GM19463 (cell line): Measurements from ENCODE around the gene S100A1.

Source experiments
- ATAC-seq: cut with Tn5 transposase; IDR thresholded peaks from one replicate; pipeline ENCODE4 v1.9.1; 2021; ENCODE audit warnings: mild to moderate bottlenecking, moderate library complexity; ENCODE audit not compliant: unreplicated experiment

The S100A1 gene

DNA sequence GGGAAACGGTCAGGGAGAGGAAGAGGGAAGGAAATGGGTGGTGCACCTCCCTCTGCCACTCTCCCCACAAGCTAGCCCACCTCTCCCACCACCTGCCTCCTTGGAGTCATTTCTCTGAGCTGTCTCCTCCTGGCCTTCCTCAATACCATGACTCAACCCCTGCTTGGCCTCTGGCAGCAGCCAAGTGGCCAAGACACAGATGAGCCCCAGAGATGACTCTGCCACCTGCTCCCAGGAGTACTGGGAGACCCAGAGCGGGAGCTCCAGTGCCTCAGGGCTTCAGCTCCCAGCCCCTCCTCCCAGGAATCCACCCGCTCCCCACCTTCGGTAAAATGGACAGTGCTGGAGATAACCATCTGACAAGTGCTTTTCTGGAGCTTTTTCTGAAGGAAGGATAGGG, 17.9 kb upstream of the S100A1 start:
- no peak for ATAC-seq

DNA sequence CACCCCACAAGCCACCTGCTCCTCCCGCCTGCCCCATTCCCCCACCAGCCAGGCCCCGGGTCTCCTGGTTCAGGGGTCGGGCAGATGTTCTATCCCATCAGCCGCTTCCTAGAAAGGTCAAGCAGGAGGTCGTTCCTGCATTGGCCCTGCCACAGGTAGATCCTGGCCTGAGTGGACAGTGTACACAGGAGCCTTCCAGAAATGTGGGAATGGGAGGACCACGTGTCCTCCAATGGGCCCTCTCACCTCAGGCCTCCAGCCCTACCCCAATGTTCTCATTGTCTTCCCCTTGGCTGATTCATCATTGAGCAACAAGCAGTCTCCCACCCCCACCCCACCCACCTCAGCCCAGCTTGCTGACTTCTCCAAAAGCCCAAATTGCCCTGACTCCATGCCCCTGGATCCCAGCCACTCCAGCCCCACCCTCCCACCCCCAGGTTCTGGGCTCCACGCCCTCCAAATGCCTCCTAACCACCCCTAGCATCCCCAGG, 17.4 kb upstream of the S100A1 start:
- ATAC-seq: no peak

DNA sequence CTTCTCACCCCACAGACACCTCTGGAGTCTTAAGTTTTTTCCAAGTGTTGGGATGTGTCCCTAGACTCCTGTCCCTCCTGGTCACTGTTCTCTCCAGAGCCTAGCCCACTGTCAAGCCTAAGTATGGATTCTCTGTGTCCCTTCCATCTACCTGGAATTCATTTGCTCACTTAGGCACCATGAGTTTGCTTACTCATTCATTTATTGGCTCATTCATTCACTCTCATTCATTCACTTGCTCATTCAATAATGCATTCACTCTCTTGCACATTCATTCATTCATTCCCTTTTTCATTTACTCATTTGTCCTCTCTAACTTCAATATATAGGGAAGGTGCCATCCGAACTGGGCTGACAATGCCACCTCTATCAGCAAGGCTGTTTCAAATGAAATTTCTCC, 16.9 kb upstream of the S100A1 start:
- ATAC-seq: no peak

DNA sequence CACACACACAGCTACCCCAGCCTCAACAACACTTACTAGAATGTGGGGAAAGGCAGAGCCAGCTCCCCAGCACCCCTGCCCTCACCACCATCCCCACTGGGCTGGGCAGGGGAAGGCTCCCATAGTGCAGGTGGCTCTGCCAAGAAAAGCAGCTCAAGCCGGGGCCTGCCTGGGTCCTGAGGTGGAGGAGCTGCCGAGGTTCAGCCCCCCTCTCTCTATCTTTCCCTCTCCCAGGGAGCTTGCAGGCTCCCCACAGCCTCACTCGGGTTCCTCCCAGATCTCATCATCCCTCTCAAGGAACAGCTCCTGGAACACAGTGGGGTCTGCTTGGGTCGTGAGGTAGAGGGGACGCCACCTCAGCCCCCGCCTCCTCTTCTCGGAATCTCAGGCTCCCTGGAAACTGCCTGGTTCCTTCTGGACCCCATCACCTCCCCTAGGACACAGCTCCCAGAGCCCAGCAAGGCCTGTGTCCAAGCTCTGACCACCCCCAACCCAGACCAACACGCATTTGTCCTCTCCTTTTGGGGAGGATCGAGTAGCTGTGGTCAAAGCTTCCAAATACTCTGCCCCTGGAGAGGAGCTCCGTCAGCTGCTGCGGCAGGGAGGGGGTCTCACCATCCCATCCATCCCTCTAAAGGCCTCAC, 16.0 kb upstream of the S100A1 start:
- ATAC-seq: no peak

DNA sequence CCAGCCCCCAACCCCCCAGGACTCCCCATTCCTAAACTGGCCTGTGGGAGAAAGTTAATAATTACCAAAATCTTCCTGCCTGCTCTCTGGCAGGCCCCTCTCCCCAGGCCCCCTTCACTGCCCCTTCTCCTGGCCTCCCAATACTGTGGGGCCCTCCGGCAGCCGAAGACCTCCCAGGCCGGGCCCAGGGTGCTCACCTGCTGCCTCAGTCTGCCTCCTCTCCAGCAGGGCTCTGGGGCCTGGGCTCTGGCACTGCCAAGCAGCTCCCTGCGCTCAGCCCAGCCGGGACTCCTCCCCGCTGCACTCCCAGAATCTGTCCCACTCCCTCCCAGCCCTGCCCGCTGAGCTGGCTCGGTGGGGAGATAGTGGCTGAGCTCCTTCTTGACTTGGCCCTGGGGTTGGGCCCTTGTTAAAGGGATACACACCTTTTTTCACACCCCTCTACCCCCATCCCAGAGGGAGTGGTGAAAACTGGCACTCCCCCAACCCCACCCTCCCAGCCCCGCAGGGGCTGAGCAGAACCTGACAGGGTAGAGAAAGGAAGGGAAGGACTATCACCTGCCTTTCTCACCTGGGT, 15.4 kb upstream of the S100A1 start, which contains the start of gene S100A16:
Gene S100A16, minus strand, starts transcription at position 383 of the 577 bp plus-strand sequence. CDS start 4,986 bp downstream, outside the sequence.
- ATAC-seq: no peak

DNA sequence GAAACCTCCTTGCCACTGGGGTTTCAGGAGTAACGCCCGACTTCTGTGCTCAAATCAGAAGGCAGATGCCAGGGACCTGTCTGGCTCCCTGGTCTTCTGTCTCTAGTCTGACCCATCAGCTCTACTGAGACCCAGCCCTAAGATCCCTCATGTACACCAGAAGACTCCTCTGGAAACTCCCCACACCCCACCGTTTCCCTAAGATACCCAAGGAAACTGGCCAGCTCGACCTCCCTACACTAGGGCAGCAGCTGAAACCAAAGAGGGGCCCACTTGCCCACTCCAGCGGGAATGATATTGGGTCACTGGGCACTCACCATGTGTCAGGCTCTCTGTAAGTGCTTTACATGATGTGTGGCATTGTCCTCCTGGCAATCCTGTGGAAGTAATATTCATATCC, 14.8 kb upstream of the S100A1 start:
- no peak for ATAC-seq

DNA sequence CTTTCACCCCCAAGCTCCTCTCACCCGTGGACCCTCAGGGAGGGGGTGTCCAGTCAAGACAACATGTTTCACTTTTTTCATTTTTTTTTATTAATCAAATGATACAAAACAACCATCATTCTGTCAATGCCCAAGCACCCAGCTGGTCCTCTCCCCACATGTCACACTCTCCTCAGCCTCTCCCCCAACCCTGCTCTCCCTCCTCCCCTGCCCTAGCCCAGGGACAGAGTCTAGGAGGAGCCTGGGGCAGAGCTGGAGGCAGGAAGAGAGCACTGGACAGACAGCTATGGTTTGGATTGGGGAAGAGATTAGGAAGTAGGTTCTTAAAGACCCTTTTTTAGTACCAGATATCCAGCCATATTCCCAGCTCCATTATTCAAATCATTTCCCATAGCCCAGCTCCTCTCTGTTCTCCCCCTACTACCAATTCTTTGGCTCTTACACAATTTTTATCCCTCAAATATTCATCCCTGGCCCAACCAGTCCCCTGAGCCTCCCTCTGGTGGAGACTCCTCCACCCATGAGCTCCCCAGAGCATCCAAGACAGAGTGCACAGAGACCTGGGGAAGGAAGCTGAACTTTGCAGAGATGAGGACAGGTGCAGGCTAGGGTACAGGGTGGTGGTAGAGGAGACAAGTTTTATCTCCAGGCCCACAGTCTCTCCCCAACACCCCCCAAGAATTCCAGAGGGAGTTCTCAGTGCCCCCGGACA, 13.9 kb upstream of the S100A1 start:
- no peak for ATAC-seq

DNA sequence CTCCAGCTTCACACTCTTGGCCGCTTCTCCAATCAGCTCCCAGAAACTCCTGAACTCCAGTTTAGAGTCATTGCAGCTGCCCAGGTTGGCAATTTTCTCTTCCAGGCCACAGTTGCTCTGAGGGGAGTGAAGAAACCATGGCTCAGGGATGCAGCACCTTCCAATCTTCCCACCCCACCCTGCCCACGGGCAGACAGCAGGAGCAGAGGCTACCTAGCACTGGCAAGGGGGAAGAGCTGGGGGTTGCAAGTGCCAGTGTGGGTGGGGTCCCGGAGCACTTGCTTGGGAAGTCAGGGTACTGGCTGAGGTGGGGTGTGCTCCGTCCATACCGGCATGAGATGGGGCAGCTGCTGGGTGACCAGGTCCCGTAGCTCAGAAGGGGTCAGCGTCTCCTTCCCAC, 13.3 kb upstream of the S100A1 start:
- no peak for ATAC-seq

DNA sequence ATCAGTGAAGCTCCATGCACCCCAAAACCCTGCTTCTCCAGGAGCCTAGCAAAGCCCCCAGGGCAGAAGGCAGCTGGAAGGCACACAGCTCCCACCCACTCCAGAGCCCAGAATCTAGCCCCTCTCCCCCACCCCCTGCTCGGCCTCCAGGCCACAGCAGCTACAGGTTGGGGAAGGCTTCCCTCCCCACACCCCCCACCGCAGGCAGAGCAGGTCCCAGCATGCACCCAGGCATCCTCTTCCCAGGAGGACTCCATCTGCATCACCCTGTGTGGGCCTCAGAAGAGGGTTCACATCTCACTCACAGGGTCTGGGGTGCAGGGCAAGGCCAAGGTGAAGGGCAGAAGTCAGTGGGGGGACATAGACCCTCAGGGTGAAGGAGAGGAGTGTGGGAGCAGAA, 12.8 kb upstream of the S100A1 start:
- ATAC-seq: no peak

DNA sequence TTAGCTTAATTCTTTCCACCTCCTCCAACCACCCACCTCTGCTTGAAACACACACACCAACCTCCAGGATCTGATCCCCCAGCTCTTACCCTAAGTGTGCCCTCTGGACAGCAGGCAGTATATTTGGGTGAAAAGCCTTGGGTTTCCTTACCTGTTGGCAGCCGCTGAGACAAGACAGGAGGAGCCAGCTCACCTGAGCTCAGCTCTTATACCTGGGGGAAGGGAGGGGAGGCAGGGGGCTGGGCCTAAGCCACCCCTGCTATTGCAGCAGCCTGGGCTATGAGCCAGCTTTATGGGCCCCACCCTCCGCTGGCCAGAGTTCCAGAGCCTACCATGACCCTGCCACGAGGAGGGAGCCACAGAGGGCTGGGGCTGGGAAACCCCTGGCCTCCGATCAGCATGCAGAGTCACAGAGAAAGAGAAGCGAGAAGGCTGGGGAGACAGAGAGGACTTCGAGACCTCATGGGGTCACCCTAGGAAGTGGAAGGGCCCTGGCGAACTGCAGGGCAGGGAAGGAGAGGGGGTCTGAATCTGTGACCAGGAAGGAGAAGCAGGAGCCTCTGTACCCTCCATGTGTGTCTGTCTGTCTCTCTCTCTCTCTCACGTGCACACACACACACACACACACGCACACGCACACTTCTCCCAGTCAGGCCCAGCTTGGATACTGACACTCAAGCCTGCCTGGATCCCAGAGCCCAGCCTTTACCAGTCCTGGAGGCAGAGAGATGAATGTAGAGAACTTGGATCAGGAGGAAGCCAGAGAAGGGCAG, 11.9 kb upstream of the S100A1 start, which contains the start of gene S100A14:
Gene S100A14, minus strand, starts transcription at position 182 of the 773 bp plus-strand sequence. CDS start 467 bp downstream, outside the sequence.
- no peak for ATAC-seq

DNA sequence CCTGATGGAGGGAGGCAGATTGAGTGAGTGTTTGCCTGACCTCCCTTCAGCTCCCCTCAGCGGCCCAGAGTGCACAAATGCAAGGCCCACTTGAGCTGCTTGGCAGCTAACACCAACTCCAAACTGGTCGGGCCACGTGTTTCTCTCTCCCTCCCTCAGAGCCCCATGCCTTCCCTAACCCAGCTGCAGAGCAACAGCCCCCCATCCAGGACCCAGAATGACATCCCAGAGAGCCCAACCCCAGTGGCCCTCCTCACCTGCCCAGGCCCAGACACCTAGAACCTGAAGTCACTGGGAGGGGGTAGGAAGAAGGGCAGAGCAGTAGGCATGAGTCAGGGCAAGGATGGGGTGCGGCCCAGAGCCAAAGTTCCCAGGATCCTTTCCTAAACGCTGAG, 11.3 kb upstream of the S100A1 start:
- no peak for ATAC-seq

DNA sequence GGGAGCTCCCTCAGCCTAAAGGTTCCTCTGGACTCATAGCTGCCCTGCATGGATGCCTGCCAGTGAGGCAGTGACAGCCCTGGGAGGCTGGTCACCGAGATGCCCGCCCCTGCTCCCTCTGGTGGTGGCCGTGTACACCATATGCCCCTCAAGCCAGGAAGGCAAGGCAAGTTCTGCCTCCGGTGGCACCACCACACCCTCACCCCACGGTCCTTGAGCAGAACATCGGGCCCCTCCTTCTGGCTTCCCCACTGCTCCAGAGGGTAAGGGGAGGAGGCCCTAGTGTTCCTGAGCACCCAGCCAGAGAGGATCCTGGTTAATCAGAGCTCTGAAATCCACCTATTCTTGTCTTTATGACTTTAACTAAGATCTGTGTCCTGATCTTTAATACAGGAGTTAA, 10.6 kb upstream of the S100A1 start:
- ATAC-seq: no peak

DNA sequence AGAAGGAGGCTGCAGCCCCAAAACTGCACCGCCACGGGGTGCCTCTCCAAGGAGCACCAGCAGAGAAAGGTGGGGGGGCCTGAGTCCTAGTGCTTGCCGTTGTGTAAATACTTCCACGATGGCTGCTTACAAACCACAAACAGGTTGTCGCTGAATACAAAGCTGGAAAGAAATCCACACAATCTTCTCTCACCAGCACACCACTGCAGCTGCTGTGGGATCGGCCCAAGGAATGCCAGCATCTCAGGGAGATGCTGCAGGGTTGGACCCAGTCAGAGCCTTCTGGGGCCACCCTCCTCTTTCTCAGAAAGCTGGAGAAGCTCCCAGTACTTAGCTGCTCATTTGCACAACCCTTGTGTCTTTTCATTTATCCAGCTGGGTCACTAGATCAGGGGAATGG, 9.1 kb upstream of the S100A1 start:
- no peak for ATAC-seq

DNA sequence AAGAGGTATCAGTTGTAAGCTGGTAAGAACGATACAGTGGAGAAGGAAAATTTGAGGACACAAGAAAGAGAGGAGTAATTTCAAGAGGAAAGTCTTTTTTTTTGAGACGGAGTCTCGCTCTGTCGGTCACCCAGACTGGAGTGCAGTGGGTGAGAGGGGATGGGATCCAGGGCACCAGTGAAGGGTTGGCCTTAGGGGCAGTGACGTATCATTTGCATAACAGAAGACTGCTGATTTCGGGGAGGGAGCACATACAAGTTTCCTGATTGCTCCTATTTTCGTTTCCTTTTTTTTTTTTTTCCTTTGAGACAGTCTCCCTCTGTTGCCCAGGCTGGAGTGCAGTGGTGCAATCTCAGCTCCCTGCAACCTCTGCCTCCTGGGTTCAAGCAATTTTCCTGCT, 5.1 kb upstream of the S100A1 start:
- ATAC-seq: no peak

DNA sequence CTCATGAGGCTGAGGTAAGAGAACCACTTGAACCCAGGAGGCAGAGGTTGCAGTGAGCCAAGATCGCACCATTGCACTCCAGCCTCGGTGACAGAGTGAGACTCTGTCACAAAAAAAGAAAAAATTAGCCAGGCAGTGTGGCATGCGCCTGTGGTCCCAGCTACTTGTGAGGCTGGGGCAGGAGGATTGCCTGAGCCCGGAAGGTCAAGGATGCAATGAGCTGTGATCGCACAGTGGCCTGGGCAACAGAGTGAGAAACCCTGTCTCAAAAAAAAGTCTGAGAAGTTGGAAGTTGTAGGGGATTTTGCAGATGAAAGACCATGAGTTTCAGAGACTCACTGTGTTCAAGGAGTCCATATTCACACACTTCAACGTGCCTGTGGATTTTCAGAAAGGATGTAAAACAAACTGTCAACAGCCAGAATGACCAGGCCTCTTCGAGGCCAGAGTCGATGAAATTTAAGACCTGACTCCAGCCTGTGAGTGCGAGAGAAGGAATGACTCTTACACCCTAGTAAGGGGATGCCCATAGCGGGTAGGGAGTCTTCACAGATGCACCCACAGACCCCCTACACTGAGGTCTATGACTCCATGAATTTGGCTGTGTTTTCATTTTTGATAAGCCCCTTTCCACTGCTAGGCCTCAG, 3.1 kb upstream of the S100A1 start:
- ATAC-seq: no peak

DNA sequence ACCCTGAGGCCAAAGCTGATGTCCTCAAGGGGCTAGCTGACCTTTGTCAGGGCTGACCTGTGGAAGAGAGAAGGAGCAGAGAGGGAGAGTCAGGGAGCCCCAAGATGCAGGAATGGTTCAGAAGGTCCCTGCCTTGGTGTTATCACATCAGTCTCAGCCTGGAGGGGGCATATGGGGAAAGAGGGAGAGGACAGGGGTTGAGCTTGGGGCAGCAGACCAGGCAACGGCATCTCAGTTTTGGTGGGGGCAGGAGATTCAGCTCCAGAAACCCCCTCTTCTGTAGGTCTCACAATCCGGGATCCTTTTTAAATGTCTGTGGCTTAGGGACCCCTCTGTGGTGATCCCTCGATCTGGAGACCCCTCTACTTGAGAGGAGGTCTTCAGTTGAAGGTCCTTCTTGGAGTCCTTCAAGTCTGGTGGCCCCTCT, 1.7 kb upstream of the S100A1 start:
- no peak for ATAC-seq

DNA sequence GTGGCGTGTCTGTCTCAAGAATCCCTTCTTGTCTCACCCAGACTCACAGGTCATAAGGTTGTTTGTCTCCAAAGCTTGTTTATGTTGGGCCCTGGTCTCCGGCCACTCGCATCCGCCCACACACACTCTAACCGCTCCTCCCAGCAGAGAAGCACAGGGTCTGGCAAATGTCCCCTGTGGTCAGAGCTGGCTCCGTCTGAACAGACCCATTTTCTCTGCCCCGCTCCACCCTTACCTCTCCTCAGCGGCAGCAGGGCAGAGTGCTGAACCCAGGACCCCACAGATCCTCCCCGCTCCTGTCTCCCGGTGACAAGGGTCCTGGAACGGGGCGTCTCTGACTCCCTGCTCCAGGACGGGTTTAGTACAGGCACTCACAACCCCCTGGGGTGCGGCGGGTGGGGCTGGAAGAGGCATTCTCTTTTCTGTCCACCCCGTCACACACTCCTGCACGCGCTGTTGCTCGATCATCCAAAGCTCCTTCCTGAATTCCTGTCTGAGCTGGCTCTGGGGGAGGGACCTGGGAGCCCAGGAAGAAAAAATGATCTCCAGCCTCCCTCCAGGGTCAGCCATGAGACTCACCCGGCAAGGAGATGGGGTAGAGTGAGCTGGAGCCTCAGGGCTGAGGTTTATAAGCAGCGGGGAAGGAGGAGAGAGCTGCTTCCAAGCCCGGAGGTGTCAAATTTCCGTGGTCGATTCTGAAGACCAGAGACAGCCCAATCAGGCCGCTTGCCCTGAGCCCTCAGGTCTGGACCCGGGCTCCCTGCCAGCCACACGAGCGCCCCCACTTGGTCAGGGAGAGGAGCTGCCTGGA, 1.1 kb upstream of the S100A1 start, which contains the start of gene S100A13:
Gene S100A13, minus strand, starts transcription at position 602 of the 811 bp plus-strand sequence. CDS start 1,033 bp downstream, outside the sequence.
- no peak for ATAC-seq

DNA sequence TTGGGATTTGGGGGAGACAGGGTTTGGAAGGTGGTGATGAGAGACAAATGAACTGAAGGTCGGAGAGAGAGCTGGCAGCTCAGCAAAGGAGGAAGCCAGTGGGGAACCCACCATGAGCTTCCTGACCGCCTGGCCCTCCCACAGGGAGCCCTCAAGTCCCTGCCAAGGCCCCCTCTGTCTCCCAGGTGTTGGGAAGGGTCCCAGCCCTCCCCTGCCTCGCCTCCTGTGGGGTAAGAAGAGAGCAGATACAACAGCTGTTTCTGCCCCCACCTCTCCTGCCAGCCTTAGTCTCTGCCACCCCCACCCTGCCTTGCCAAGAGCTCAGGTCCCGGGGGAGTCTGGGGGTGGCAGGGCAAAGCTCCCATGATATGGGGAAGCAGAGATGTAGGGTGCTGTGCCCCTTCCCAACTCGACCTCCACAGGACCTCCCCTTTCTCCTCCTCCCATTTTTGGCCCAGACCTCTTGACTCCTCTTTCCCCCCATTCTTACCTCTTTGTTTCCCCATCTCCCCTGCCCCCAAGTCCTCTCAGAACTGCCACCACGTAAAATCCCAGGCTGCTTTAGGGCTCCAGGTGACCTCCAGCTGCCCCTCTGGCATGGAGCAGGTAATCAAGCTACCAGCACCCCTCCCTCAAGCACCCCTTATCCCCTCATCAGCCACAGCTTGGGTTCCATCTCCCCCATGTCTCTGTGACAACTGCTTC, 556 bp downstream of the S100A1 start:
- no peak for ATAC-seq

DNA sequence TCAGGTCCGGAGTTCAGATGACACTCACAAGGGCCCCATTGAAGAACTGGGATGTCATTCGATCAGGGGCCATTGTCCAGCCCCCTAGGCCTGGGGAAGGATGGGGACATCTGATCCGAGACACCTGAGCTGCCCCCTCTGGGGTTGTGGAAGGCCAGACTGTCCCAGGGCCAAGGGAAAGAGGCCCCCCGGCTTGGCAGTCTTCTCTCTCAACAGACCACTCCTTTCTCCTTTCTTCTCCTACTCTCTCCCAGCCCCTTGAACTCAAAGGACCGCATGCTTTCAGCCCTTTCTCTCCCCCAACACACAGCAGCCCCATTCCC, 1.1 kb downstream of the S100A1 start:
- ATAC-seq: no peak
